Measurements from ENCODE around the gene CFI. TPM values are rescaled to one million over a fixed set of nuclear protein-coding genes. Genes with fewer than 3 reads are reported as not detected.
A peak's percentile ranks its signal among the peaks of the same experiment; 100 is the strongest.

Gene CFI
- total and polyA plus RNA-seq, 9 of the 15 experiments (the other 6 are each of a cell fraction or from before 2014, with no cell fraction given) = 0.30 to 8.4 (median 0.95) TPM

DNA sequence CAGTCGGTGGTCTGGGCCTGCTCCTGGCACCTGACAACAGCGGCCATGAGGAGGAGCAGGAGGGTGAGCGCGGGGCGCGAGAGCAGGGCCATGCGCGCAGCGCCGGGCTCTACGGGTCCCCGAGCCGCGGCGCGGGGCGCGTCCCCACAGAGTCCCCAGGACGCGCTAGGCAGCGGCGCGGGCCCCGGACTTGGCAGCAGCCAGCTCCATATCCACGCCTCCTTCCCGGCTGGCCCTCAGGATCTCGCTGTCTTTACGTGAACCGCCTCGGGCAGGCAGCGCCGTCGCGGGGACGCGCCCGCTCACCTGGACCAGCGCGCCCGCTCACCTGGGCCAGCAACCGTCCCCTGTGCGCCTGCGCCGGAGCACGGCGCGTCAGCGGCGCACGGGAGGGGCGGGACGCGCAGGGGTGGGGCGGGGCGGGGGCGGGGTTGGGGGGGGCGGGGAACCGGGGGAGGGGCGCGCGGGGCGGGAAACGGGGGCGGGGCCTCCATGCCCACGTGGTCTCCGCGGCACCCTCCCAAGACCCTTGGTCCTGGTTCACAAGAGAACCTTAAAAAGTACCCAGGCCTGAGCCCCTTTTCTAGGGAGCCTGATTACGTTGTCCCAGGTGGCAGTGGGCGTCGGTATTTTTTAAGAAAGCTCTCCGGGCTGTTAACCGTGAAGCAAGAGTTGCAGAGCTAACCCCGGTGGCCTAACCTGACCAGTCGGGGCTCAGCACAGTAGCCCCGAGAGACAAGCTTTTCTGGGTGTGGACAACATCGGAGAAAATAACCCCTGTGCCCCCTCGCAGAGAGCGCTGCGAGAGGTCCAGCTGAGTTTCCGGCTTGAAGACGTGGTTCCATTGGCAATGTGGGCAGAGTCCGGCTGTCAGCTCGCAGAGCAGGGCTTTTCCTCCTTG, 71.8 kb downstream of the CFI start, which contains the start of gene PLA2G12A (continued):
- TF ChIP-seq, protein P1, sequence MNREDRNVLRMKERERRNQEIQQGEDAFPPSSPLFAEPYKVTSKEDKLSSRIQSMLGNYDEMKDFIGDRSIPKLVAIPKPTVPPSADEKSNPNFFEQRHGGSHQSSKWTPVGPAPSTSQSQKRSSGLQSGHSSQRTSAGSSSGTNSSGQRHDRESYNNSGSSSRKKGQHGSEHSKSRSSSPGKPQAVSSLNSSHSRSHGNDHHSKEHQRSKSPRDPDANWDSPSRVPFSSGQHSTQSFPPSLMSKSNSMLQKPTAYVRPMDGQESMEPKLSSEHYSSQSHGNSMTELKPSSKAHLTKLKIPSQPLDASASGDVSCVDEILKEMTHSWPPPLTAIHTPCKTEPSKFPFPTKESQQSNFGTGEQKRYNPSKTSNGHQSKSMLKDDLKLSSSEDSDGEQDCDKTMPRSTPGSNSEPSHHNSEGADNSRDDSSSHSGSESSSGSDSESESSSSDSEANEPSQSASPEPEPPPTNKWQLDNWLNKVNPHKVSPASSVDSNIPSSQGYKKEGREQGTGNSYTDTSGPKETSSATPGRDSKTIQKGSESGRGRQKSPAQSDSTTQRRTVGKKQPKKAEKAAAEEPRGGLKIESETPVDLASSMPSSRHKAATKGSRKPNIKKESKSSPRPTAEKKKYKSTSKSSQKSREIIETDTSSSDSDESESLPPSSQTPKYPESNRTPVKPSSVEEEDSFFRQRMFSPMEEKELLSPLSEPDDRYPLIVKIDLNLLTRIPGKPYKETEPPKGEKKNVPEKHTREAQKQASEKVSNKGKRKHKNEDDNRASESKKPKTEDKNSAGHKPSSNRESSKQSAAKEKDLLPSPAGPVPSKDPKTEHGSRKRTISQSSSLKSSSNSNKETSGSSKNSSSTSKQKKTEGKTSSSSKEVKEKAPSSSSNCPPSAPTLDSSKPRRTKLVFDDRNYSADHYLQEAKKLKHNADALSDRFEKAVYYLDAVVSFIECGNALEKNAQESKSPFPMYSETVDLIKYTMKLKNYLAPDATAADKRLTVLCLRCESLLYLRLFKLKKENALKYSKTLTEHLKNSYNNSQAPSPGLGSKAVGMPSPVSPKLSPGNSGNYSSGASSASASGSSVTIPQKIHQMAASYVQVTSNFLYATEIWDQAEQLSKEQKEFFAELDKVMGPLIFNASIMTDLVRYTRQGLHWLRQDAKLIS (CRISPR knock-in tag; IDR thresholded peaks at IDR 0.05) = no peak; the same call in 1 of the 2 replicates
- TF ChIP-seq ZNF717 (CRISPR knock-in tag; IDR thresholded peaks at IDR 0.05) (no peak), DNMT1 (IDR thresholded peaks at IDR 0.05) (no peak), NR4A1 (CRISPR knock-in tag; IDR thresholded peaks at IDR 0.05) (peak; percentile 26; the same call in 1 of the 2 replicates), NR4A1 (tag; IDR thresholded peaks at IDR 0.05) (peak; percentile 42; the same call in 1 of the 2 replicates), HMGN3 (IDR thresholded peaks at IDR 0.05; ENCODE audit: borderline replicate concordance, extremely low read depth, insufficient read length, low read depth, low read length) (peak; percentile 29)
- TF ChIP-seq, protein P2, sequence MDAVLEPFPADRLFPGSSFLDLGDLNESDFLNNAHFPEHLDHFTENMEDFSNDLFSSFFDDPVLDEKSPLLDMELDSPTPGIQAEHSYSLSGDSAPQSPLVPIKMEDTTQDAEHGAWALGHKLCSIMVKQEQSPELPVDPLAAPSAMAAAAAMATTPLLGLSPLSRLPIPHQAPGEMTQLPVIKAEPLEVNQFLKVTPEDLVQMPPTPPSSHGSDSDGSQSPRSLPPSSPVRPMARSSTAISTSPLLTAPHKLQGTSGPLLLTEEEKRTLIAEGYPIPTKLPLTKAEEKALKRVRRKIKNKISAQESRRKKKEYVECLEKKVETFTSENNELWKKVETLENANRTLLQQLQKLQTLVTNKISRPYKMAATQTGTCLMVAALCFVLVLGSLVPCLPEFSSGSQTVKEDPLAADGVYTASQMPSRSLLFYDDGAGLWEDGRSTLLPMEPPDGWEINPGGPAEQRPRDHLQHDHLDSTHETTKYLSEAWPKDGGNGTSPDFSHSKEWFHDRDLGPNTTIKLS (IDR thresholded peaks at IDR 0.05; ENCODE audit: borderline replicate concordance, low read depth) = 0 out of 2 replicates have a peak, but pooled peaks have one; percentile 21
- TF ChIP-seq, protein P3, sequence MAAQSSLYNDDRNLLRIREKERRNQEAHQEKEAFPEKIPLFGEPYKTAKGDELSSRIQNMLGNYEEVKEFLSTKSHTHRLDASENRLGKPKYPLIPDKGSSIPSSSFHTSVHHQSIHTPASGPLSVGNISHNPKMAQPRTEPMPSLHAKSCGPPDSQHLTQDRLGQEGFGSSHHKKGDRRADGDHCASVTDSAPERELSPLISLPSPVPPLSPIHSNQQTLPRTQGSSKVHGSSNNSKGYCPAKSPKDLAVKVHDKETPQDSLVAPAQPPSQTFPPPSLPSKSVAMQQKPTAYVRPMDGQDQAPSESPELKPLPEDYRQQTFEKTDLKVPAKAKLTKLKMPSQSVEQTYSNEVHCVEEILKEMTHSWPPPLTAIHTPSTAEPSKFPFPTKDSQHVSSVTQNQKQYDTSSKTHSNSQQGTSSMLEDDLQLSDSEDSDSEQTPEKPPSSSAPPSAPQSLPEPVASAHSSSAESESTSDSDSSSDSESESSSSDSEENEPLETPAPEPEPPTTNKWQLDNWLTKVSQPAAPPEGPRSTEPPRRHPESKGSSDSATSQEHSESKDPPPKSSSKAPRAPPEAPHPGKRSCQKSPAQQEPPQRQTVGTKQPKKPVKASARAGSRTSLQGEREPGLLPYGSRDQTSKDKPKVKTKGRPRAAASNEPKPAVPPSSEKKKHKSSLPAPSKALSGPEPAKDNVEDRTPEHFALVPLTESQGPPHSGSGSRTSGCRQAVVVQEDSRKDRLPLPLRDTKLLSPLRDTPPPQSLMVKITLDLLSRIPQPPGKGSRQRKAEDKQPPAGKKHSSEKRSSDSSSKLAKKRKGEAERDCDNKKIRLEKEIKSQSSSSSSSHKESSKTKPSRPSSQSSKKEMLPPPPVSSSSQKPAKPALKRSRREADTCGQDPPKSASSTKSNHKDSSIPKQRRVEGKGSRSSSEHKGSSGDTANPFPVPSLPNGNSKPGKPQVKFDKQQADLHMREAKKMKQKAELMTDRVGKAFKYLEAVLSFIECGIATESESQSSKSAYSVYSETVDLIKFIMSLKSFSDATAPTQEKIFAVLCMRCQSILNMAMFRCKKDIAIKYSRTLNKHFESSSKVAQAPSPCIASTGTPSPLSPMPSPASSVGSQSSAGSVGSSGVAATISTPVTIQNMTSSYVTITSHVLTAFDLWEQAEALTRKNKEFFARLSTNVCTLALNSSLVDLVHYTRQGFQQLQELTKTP (IDR thresholded peaks at IDR 0.05; ENCODE audit: low read depth in 1 of 2, partially characterized antibody in 2 of 2) = peak in 1 of 2 experiments; percentile 90
- TF ChIP-seq, protein P4, sequence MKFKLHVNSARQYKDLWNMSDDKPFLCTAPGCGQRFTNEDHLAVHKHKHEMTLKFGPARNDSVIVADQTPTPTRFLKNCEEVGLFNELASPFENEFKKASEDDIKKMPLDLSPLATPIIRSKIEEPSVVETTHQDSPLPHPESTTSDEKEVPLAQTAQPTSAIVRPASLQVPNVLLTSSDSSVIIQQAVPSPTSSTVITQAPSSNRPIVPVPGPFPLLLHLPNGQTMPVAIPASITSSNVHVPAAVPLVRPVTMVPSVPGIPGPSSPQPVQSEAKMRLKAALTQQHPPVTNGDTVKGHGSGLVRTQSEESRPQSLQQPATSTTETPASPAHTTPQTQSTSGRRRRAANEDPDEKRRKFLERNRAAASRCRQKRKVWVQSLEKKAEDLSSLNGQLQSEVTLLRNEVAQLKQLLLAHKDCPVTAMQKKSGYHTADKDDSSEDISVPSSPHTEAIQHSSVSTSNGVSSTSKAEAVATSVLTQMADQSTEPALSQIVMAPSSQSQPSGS (CRISPR knock-in tag; IDR thresholded peaks at IDR 0.05) = no peak
- TF ChIP-seq, protein P5, sequence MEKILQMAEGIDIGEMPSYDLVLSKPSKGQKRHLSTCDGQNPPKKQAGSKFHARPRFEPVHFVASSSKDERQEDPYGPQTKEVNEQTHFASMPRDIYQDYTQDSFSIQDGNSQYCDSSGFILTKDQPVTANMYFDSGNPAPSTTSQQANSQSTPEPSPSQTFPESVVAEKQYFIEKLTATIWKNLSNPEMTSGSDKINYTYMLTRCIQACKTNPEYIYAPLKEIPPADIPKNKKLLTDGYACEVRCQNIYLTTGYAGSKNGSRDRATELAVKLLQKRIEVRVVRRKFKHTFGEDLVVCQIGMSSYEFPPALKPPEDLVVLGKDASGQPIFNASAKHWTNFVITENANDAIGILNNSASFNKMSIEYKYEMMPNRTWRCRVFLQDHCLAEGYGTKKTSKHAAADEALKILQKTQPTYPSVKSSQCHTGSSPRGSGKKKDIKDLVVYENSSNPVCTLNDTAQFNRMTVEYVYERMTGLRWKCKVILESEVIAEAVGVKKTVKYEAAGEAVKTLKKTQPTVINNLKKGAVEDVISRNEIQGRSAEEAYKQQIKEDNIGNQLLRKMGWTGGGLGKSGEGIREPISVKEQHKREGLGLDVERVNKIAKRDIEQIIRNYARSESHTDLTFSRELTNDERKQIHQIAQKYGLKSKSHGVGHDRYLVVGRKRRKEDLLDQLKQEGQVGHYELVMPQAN (IDR thresholded peaks at IDR 0.05; ENCODE audit: borderline replicate concordance) = peak; percentile 79; the same call in 1 of the 2 replicates

All from K562 (cell line).